Upper lobe of left lung (tissue), 6 donors: ENCODE data around the gene OTUD5. TPM values are rescaled to one million over a fixed set of nuclear protein-coding genes. Genes with fewer than 3 reads are reported as not detected.

Experiments used
- ATAC-seq, 2 donors: fragments of 200-7000 bp; cut with Tn5 transposase; one replicate each; pipeline ENCODE4 v1.9.1; 2022; ENCODE audit warnings: mild to moderate bottlenecking in 2 of 2, moderate library complexity in 2 of 2; ENCODE audit not compliant: low FRiP score in 2 of 2
- DNase-seq, 2 donors: peaks; one replicate each; pipeline ENCODE4 v3.0.0-alpha.2; 2019 to 2020
- H3K27ac ChIP-seq, 4 donors: fragments of 200-600 bp; sonication (generic); one replicate each; pipeline ENCODE4 v1.5.1; 2016 to 2019
- H3K27me3 ChIP-seq, 4 donors: fragments of 200-600 bp; sonication (generic); one replicate each; pipeline ENCODE4 v1.5.1; 2017 to 2019
- H3K36me3 ChIP-seq, 4 donors: fragments of 200-600 bp; sonication (generic); one replicate each; pipeline ENCODE4 v1.5.1; 2016 to 2019
- H3K4me1 ChIP-seq, 4 donors: fragments of 200-600 bp; sonication (generic); one replicate each; pipeline ENCODE4 v1.5.1; 2018 to 2019
- H3K4me3 ChIP-seq, 4 donors: fragments of 200-600 bp; sonication (generic); one replicate each; pipeline ENCODE4 v1.5.1; 2017 to 2019; ENCODE audit warnings: mild to moderate bottlenecking in 2 of 4, moderate library complexity in 1 of 4
- H3K9me3 ChIP-seq, 4 donors: fragments of 200-600 bp; sonication (generic); one replicate each; pipeline ENCODE4 v1.5.1; 2018 to 2019
- EP300 ChIP-seq, 4 donors: sonication (generic); formaldehyde crosslinking; IDR thresholded peaks; one replicate each; pipeline ENCODE4 v1.5.1; 2017; ENCODE audit warnings: antibody characterized with exemption in 4 of 4, control low read depth in 2 of 4
- POLR2A ChIP-seq, 4 donors: fragments of 450-650 bp; IDR thresholded peaks; one replicate each; pipeline ENCODE4 v1.5.1; 2016 to 2017; ENCODE audit warnings: antibody characterized with exemption in 4 of 4, mild to moderate bottlenecking in 2 of 4
- POLR2AphosphoS5 ChIP-seq, 2 donors: sonication (generic); formaldehyde crosslinking; IDR thresholded peaks; one replicate each; pipeline ENCODE4 v1.5.1; 2017; ENCODE audit warnings: antibody characterized with exemption in 2 of 2
- WGBS, 2 donors: methylation state at CpG; one replicate each; pipeline ENCODE4 v1.1.5; 2017 to 2018; 5-methylcytosine and 5-hydroxymethylcytosine counted together
- total RNA-seq, 6 donors: library from RNA; depleted of rRNA in 4 of 6; stranded (reverse); fragments of >200 nt in 4 of 6; gene quantifications; one replicate each; pipeline versions ENCODE4 v1.1.0 to v1.2.1, GENCODE V29; 2016 to 2021
- TF ChIP-seq, protein P1 (sequence below), 6 experiments: fragments of 450-650 bp in 4 of 6; fragments of 200-600 bp in 2 of 6; sonication (generic) in 2 of 6; IDR thresholded peaks; one replicate each; pipeline ENCODE4 v1.5.1; 2016 to 2019; ENCODE audit warnings: antibody characterized with exemption in 6 of 6
- donor health status: DM: no; HTN: no; CAD: no; lungs with moderate emphysema.
- donor health status: DM: no; HTN: yes; CAD: no; lungs with severe emphysema.

OTUD5 gene
- total RNA-seq, 6 donors from 2014 or later = 40.1 to 101 (median 49.6) TPM

DNA sequence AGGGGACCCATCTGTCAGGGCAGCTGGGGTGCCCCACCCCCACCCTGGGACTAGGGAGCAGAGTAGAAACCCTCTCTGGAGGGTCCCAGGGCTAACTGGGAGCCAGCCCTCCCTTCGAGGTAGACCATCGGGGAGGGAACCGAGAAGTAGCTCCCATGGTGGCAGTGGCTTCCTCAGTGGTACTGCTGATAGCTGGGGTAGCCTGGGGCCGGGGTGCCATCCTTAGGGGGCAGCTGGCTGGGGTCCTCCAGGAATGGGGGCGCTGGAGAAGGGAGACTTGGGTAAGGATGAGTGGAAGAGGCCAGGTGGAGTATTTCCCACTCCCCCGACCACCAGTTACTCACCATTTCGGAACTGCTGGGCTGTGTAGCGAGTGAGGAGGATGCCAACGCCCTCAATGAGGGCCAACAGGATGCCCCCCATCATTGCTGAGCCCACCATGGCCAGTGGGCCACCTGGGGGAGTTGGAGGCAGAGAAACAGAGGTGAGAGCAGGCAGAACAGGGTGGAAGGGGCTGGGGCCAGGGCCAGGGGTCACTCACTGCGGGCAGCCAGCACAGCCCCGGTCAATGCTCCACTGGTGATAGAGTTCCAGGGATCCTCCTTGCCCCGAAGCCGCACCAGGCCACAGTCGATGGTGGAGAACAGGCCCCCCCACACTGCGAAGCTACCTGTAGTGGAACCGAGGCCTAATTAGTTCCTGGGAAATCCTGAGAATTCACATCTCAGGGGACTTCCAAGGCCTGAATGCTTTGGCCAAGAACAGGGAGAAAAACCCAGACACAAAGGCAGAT lies 63.7 kb downstream of the OTUD5 start:
- Histone ChIP-seq H3K27me3 (no peaks in the 10 kb centered on the region), H3K27ac (no peak overlapping the region), H3K4me3 (no peak overlapping the region), H3K9me3 (peaks cover 0 to 3% (median 0%) of the 10 kb centered on the region in 4 donors), H3K36me3 (peaks cover 0 to 14% (median 3%) of the 10 kb centered on the region in 4 donors), H3K4me1 (peaks cover 10 to 17% (median 12%) of the 10 kb centered on the region in 4 donors)
- WGBS, 2 donors = 87 to 100% methylated on average over 3 to 16 of the region's 16 CpGs
- DNase-seq (no peak), ATAC-seq (no peak)
- TF ChIP-seq, protein P1, sequence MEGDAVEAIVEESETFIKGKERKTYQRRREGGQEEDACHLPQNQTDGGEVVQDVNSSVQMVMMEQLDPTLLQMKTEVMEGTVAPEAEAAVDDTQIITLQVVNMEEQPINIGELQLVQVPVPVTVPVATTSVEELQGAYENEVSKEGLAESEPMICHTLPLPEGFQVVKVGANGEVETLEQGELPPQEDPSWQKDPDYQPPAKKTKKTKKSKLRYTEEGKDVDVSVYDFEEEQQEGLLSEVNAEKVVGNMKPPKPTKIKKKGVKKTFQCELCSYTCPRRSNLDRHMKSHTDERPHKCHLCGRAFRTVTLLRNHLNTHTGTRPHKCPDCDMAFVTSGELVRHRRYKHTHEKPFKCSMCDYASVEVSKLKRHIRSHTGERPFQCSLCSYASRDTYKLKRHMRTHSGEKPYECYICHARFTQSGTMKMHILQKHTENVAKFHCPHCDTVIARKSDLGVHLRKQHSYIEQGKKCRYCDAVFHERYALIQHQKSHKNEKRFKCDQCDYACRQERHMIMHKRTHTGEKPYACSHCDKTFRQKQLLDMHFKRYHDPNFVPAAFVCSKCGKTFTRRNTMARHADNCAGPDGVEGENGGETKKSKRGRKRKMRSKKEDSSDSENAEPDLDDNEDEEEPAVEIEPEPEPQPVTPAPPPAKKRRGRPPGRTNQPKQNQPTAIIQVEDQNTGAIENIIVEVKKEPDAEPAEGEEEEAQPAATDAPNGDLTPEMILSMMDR (IDR thresholded peaks at IDR 0.05) = no peak
- TF ChIP-seq EP300 (IDR thresholded peaks at IDR 0.05) = no peak

DNA sequence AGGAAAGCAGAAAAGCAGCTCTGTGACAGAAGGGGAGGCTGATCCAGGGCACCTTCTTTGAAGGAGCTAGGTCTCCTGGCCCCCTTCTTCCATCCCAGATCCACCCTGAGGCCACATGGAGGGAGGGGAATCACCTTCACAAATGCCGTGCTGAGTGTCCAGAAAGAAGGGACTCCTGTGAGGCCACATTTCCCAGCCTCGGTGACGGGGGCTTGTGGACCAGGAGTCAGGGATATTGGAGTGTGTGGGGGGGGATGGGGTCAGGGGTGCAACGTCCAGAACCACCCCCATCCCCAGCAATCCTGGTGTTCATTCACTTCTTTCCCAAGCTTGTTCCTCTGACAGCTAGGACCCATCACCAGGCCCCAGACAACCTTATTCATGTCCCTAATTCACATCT lies 64.5 kb downstream of the OTUD5 start:
- 76 to 81% methylated on average over 3 to 4 of the region's 4 CpGs for WGBS, 2 donors
- TF ChIP-seq POLR2A (IDR thresholded peaks at IDR 0.05) = no peak
- TF ChIP-seq EP300 (IDR thresholded peaks at IDR 0.05) = no peak
- no peak for TF ChIP-seq POLR2AphosphoS5 (IDR thresholded peaks at IDR 0.05)
- TF ChIP-seq, protein P1 (IDR thresholded peaks at IDR 0.05) = no peak
- ATAC-seq (no peak), DNase-seq (no peak)
- peaks cover 10 to 17% (median 12%) of the 10 kb centered on the region in 4 donors for H3K4me1 ChIP-seq
- no peaks in the 10 kb centered on the region for H3K9me3 ChIP-seq
- no peak overlapping the region for H3K4me3 ChIP-seq
- H3K27me3 ChIP-seq = no peaks in the 10 kb centered on the region
- H3K36me3 ChIP-seq = peaks cover 0 to 14% (median 3%) of the 10 kb centered on the region in 4 donors
- no peak overlapping the region for H3K27ac ChIP-seq

DNA sequence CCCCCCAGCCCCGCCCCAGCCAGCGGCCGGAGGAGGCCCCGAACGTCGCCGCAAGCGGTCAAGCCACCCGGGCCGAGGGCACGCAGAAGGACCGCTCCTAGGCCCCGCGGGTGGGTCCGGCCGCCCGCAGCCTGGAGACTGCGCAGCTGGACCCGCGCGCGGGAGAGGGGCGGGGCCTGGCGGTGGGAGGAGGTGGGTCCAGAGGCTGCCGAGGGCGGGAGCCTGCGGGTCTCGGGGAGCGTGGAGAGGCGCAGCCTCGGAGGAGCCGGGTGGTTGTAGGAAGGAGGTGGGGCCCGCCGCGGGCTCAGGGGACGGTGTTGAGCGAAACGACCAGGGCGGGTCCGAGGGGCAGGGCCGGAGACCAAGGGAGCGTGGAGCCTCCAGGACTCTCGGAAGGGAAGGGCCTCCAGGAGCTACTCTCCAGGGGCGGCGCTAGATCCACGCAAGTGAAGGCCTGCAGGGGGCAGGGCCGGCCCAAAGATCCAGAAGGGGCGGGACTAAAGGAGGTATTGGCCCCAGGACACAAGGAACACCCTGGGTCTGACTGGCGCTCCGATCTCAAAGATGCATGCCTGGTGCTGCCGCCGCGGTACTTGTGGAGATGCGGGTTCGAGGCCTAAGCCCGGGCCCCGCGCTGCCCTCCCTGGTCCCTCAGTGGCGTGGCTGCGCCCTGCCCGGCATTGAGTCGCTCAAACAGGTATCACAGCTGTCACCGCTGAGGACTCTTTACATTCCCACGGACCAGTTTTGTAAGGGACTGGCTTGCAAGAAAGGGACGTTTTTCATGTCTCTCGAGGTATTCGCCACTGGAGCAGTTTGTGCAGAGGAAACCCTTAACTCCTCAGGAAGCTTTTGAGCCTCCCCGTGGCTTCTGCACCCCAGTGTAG lies 65.8 kb downstream of the OTUD5 start:
- H3K27ac ChIP-seq = peak overlapping the region; percentile 30 to 84 (median 73)
- peak; percentile 94 to 97 for ATAC-seq
- 40% methylated on average over 56 of the region's 68 CpGs; no CpG with 5 or more reads in 1 of the 2 donors for WGBS, 2 donors

DNA sequence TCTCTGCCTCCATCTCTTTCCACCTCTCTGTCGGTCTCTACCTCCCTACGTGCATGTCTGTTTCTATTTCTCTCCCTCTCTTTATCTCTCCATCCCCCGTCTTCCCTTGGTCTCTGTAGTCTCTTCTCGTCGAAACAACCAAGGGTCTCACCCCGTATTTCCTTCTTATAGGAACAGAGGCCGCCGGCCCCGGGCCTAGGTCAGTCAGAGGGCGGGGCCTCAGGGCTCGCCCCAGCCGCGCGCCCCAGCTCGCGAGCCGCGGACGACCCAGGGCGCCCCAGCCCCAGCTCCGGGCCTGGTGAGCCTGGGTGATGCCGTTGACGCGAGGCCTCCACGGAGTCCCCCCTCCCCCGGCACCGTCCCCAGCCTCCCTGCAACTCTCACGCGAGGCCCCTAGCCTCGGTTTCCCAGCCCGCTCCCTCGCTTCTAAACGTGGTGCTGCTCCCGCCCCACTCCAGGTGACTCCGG lies 66.4 kb downstream of the OTUD5 start:
- Histone ChIP-seq H3K4me1 (peaks cover 4 to 9% (median 6%) of the 10 kb centered on the region in 4 donors), H3K9me3 (no peaks in the 10 kb centered on the region), H3K27me3 (no peaks in the 10 kb centered on the region), H3K36me3 (peaks cover 0 to 14% (median 3%) of the 10 kb centered on the region in 4 donors), H3K27ac (peak overlapping the region; percentile 30 to 84 (median 73)), H3K4me3 (peak overlapping the region; percentile 32 to 85 (median 68))
- peak; percentile 41 to 86 for DNase-seq
- TF ChIP-seq POLR2AphosphoS5 (IDR thresholded peaks at IDR 0.05) = no peak
- TF ChIP-seq POLR2A (IDR thresholded peaks at IDR 0.05) = no peak
- TF ChIP-seq, protein P1 (IDR thresholded peaks at IDR 0.05) = no peak
- TF ChIP-seq EP300 (IDR thresholded peaks at IDR 0.05) = no peak
- 1 to 48% methylated on average over 9 to 27 of the region's 35 CpGs for WGBS, 2 donors
- peak in 1 of 2 donors; percentile 77 for ATAC-seq

More for the DNA sequence above, 65.8 kb downstream of the OTUD5 start:
- Histone ChIP-seq H3K27me3 (no peaks in the 10 kb centered on the region), H3K4me1 (peaks cover 8 to 15% (median 11%) of the 10 kb centered on the region in 4 donors), H3K9me3 (no peaks in the 10 kb centered on the region), H3K36me3 (peaks cover 0 to 14% (median 3%) of the 10 kb centered on the region in 4 donors), H3K4me3 (peak overlapping the region; percentile 32 to 85 (median 68))
- TF ChIP-seq, protein P1 (IDR thresholded peaks at IDR 0.05) = peak; percentile 23 to 76 (median 60)
- TF ChIP-seq EP300 (IDR thresholded peaks at IDR 0.05) = no peak
- no peak for TF ChIP-seq POLR2AphosphoS5 (IDR thresholded peaks at IDR 0.05)
- TF ChIP-seq POLR2A (IDR thresholded peaks at IDR 0.05) = peak in 1 of 4 donors; percentile 60
- DNase-seq = peak; percentile 89 to 95
